Breast epithelium (tissue), 4 donors: ENCODE data around the gene HLTF. TPM values are rescaled to one million over a fixed set of nuclear protein-coding genes. Genes with fewer than 3 reads are reported as not detected.
A peak's percentile ranks its signal among the peaks of the same experiment; 100 is the strongest.

Experiments
- DNase-seq, 2 donors: peaks; one replicate each; pipeline ENCODE4 v3.0.0-alpha.2; 2019; ENCODE audit warnings: low spot score in 2 of 2
- H3K27ac ChIP-seq, 2 donors: fragments of 200-600 bp; sonication (generic) in 1 of 2; one replicate each; pipeline ENCODE4 v1.5.1; 2016 to 2019; ENCODE audit warnings: mild to moderate bottlenecking in 1 of 2
- H3K27me3 ChIP-seq, 2 donors: fragments of 200-600 bp; sonication (generic) in 1 of 2; one replicate each; pipeline versions ENCODE4 v1.5.1 to v1.6.0; 2017 to 2019; ENCODE audit warnings: control low read depth in 1 of 2, mild to moderate bottlenecking in 1 of 2
- H3K36me3 ChIP-seq: fragments of 200-600 bp; one replicate; pipeline ENCODE4 v1.5.1; 2019
- H3K4me1 ChIP-seq, 2 donors: fragments of 200-600 bp; sonication (generic); one replicate each; pipeline ENCODE4 v1.5.1; 2016 to 2019; ENCODE audit warnings: control low read depth in 1 of 2
- H3K4me3 ChIP-seq, 3 donors: fragments of 200-600 bp; sonication (generic); 1 replicate in 2 of 3; 2 replicates in 1 of 3; pipeline ENCODE4 v1.5.1; 2016 to 2019; ENCODE audit warnings: mild to moderate bottlenecking in 3 of 3, moderate library complexity in 2 of 3
- H3K9me3 ChIP-seq, 2 donors: fragments of 200-600 bp; sonication (generic) in 1 of 2; one replicate each; pipeline ENCODE4 v1.5.1; 2016 to 2019; ENCODE audit warnings: control low read depth in 1 of 2
- CTCF ChIP-seq, 3 donors: fragments of 450-650 bp; IDR thresholded peaks; one replicate each; pipeline ENCODE4 v1.5.1; 2016 to 2017; ENCODE audit warnings: antibody characterized with exemption in 3 of 3, mild to moderate bottlenecking in 3 of 3, moderate library complexity in 3 of 3
- POLR2A ChIP-seq: fragments of 450-650 bp; IDR thresholded peaks from one replicate; pipeline ENCODE4 v1.6.1; 2016; ENCODE audit warnings: antibody characterized with exemption, mild to moderate bottlenecking, moderate library complexity
- POLR2AphosphoS5 ChIP-seq, 3 donors: sonication (generic); formaldehyde crosslinking; IDR thresholded peaks; one replicate each; pipeline ENCODE4 v1.6.1; 2017; ENCODE audit warnings: antibody characterized with exemption in 3 of 3
- intact Hi-C: fragments of 100-400 bp; cut with DNase I; formaldehyde crosslinking; loops from one replicate; pipeline ENCODE4 v1.15.1; 2023; ENCODE audit warnings: low total_unique reads
- total RNA-seq, 3 donors: library from RNA; depleted of rRNA; stranded (reverse); fragments of >200 nt; gene quantifications; one replicate each; pipeline ENCODE4 v1.1.0, GENCODE V29; 2016

Gene HLTF
- total RNA-seq, 3 donors from 2014 or later, result 14.7 to 36.4 (median 22.6) TPM

GRCh38 chr3:148997623-148998022 is 88.7 kb downstream of the HLTF start:
- DNase-seq, result no peak

GRCh38 chr3:148992635-148993255 is 93.6 kb downstream of the HLTF start:
- no peak for DNase-seq
- Histone ChIP-seq H3K27me3 (no peaks in the 10 kb centered on the region), H3K9me3 (no peaks in the 10 kb centered on the region), H3K4me1 (peaks cover 0 to 5% of the 10 kb centered on the region in 2 donors), H3K27ac (peak overlapping the region; percentile 97), H3K4me3 (peak overlapping the region; percentile 89 to 94 (median 92)), H3K36me3 (no peaks in the 10 kb centered on the region)
- intact Hi-C loops, result no loop called here
- TF ChIP-seq POLR2AphosphoS5 (IDR thresholded peaks at IDR 0.05) (no peak), POLR2A (no peak), CTCF (IDR thresholded peaks at IDR 0.05) (no peak)

More at GRCh38 chr3:148997623-148998022, 88.7 kb downstream of the HLTF start:
- Histone ChIP-seq H3K27ac (no peak overlapping the region), H3K4me1 (peaks cover 0 to 9% of the 10 kb centered on the region in 2 donors), H3K27me3 (no peaks in the 10 kb centered on the region), H3K4me3 (no peak overlapping the region), H3K9me3 (no peaks in the 10 kb centered on the region), H3K36me3 (no peaks in the 10 kb centered on the region)
- TF ChIP-seq CTCF (IDR thresholded peaks at IDR 0.05) (no peak), POLR2AphosphoS5 (IDR thresholded peaks at IDR 0.05) (no peak), POLR2A (no peak)
- intact Hi-C loops, result no loop called here

- peak in 1 of 2 donors; percentile 28 for DNase-seq
- no peak for TF ChIP-seq POLR2AphosphoS5 (IDR thresholded peaks at IDR 0.05)
- TF ChIP-seq POLR2A, result no peak
- no peak for TF ChIP-seq CTCF (IDR thresholded peaks at IDR 0.05)
- Histone ChIP-seq H3K4me3 (peak overlapping the region; percentile 89 to 94 (median 92)), H3K9me3 (no peaks in the 10 kb centered on the region), H3K27me3 (no peaks in the 10 kb centered on the region), H3K27ac (peak overlapping the region; percentile 97), H3K36me3 (no peaks in the 10 kb centered on the region), H3K4me1 (peaks cover 0 to 5% of the 10 kb centered on the region in 2 donors)
- intact Hi-C loops, result no loop called here
Observed at GRCh38 chr3:148992027-148992634, 94.2 kb downstream of the HLTF start.

- peak; percentile 60 for TF ChIP-seq POLR2A
- TF ChIP-seq POLR2AphosphoS5 (IDR thresholded peaks at IDR 0.05), result peak; percentile 65 to 76 (median 74)
- TF ChIP-seq CTCF (IDR thresholded peaks at IDR 0.05), result peak in 1 of 3 donors; percentile 16
- peak within 1 kb of the TSS; percentile 97 for H3K27ac ChIP-seq
- no peaks in the 10 kb centered on the region for H3K9me3 ChIP-seq
- H3K36me3 ChIP-seq, result no peaks in the 10 kb centered on the region
- peaks cover 0 to 5% of the 10 kb centered on the region in 2 donors for H3K4me1 ChIP-seq
- peak; percentile 62 to 70 for DNase-seq
- peak within 1 kb of the TSS; percentile 89 to 94 (median 92) for H3K4me3 ChIP-seq
- H3K27me3 ChIP-seq, result no peaks in the 10 kb centered on the region
- intact Hi-C loops, result no loop called here
Observed at GRCh38 chr3:148991219-148992026, 94.9 kb downstream of the HLTF start, which contains the start of gene GYG1. Gene GYG1, plus strand, starts transcription at chr3:148991540. Its CDS starts 101 bp downstream, at chr3:148991641.
